Fibroblast of lung (primary cell): ENCODE measurements around the gene EGF.

Experiments
- EZH2 ChIP-seq: IDR thresholded peaks from 2 replicates; pipeline ENCODE4 v1.5.1; 2012; ENCODE audit warnings: low read length, control low read depth, mild to moderate bottlenecking; ENCODE audit errors: missing control alignments
- TF ChIP-seq, protein P1 (sequence below), 2 donors: IDR thresholded peaks in 1 of 2; conservative IDR thresholded peaks in 1 of 2; 1 replicate in 1 of 2; 2 replicates in 1 of 2; pipeline ENCODE4 v1.5.1; 2011 to 2012; ENCODE audit warnings: low read length in 2 of 2, control low read depth in 1 of 2, inconsistent platforms in 1 of 2, low read depth in 1 of 2, mild to moderate bottlenecking in 1 of 2

- TF ChIP-seq, protein P1, sequence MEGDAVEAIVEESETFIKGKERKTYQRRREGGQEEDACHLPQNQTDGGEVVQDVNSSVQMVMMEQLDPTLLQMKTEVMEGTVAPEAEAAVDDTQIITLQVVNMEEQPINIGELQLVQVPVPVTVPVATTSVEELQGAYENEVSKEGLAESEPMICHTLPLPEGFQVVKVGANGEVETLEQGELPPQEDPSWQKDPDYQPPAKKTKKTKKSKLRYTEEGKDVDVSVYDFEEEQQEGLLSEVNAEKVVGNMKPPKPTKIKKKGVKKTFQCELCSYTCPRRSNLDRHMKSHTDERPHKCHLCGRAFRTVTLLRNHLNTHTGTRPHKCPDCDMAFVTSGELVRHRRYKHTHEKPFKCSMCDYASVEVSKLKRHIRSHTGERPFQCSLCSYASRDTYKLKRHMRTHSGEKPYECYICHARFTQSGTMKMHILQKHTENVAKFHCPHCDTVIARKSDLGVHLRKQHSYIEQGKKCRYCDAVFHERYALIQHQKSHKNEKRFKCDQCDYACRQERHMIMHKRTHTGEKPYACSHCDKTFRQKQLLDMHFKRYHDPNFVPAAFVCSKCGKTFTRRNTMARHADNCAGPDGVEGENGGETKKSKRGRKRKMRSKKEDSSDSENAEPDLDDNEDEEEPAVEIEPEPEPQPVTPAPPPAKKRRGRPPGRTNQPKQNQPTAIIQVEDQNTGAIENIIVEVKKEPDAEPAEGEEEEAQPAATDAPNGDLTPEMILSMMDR (conservative IDR thresholded peaks at IDR 0.05 in 1 of 2, IDR thresholded peaks at IDR 0.05 in 1 of 2; ENCODE audit: low read depth in 1 of 2, low read length in 2 of 2): no peak
- TF ChIP-seq EZH2: no peak
Measured at GRCh38 chr4:110009550-110009949, 96.9 kb downstream of the EGF start.
